Activated T-cell treated with anti-CD3 and anti-CD28 coated beads, Interleukin-2, amount 50 U/mL, for 24 hours (primary cell): Measurements from ENCODE around the gene SYNPO.
A peak's percentile ranks its signal among the peaks of the same experiment; 100 is the strongest.

Experiments used
- DNase-seq: peaks from one replicate; pipeline ENCODE4 v3.0.0-alpha.2; 2020
- H3K27ac Mint-ChIP-seq: 2 replicates; pipeline ENCODE4 v1.8.0; 2020; ENCODE audit warnings: mild to moderate bottlenecking, mixed read lengths
- H3K27me3 Mint-ChIP-seq: 2 replicates; pipeline ENCODE4 v1.8.0; 2020; ENCODE audit warnings: mixed read lengths
- H3K36me3 Mint-ChIP-seq: 2 replicates; pipeline ENCODE4 v1.8.0; 2020; ENCODE audit warnings: low read depth, mixed read lengths
- H3K4me1 Mint-ChIP-seq: 2 replicates; pipeline ENCODE4 v1.8.0; 2020; ENCODE audit warnings: low read depth, mixed read lengths
- H3K4me3 Mint-ChIP-seq: 2 replicates; pipeline ENCODE4 v1.8.0; 2020; ENCODE audit warnings: mild to moderate bottlenecking, moderate library complexity, mixed read lengths
- H3K9me3 Mint-ChIP-seq: 2 replicates; pipeline ENCODE4 v1.8.0; 2020; ENCODE audit warnings: mixed read lengths

The SYNPO gene

GRCh38 chr5:150650021-150651006, 9.9 kb downstream of the SYNPO start:
- Mint-ChIP-seq H3K27ac (no peak overlapping the region), H3K9me3 (no peaks in the 10 kb centered on the region), H3K36me3 (no peaks in the 10 kb centered on the region), H3K27me3 (no peaks in the 10 kb centered on the region), H3K4me1 (no peaks in the 10 kb centered on the region), H3K4me3 (no peak overlapping the region)
- DNase-seq = no peak

- no peak for DNase-seq
- peaks cover 2% of the 10 kb centered on the region for H3K4me1 Mint-ChIP-seq
These were observed 10.9 kb downstream of the SYNPO start for GRCh38 chr5:150651382-150651781.

GRCh38 chr5:150651924-150652671, 11.6 kb downstream of the SYNPO start:
- H3K27me3 Mint-ChIP-seq = no peaks in the 10 kb centered on the region

More at GRCh38 chr5:150651382-150651781, 10.9 kb downstream of the SYNPO start:
- H3K27me3 Mint-ChIP-seq = no peaks in the 10 kb centered on the region
- H3K4me3 Mint-ChIP-seq = no peak overlapping the region
- H3K27ac Mint-ChIP-seq = no peak overlapping the region
- H3K36me3 Mint-ChIP-seq = no peaks in the 10 kb centered on the region
- H3K9me3 Mint-ChIP-seq = no peaks in the 10 kb centered on the region

GRCh38 chr5:150653145-150653761, 12.8 kb downstream of the SYNPO start:
- Mint-ChIP-seq H3K4me1 (peaks cover 5% of the 10 kb centered on the region), H3K4me3 (no peak overlapping the region), H3K27me3 (no peaks in the 10 kb centered on the region), H3K9me3 (no peaks in the 10 kb centered on the region), H3K36me3 (no peaks in the 10 kb centered on the region), H3K27ac (no peak overlapping the region)
- DNase-seq = no peak

More at GRCh38 chr5:150651924-150652671, 11.6 kb downstream of the SYNPO start:
- Mint-ChIP-seq H3K36me3 (no peaks in the 10 kb centered on the region), H3K27ac (no peak overlapping the region), H3K4me1 (peaks cover 3% of the 10 kb centered on the region), H3K4me3 (no peak overlapping the region), H3K9me3 (no peaks in the 10 kb centered on the region)
- DNase-seq = no peak

GRCh38 chr5:150653762-150654556, 13.5 kb downstream of the SYNPO start:
- peaks cover 5% of the 10 kb centered on the region for H3K4me1 Mint-ChIP-seq
- H3K4me3 Mint-ChIP-seq = no peak overlapping the region
- no peaks in the 10 kb centered on the region for H3K27me3 Mint-ChIP-seq
- H3K36me3 Mint-ChIP-seq = no peaks in the 10 kb centered on the region
- no peak overlapping the region for H3K27ac Mint-ChIP-seq
- no peak for DNase-seq
- H3K9me3 Mint-ChIP-seq = no peaks in the 10 kb centered on the region

GRCh38 chr5:150655221-150655620, 14.8 kb downstream of the SYNPO start:
- H3K27me3 Mint-ChIP-seq = no peaks in the 10 kb centered on the region
- no peaks in the 10 kb centered on the region for H3K9me3 Mint-ChIP-seq
- no peaks in the 10 kb centered on the region for H3K36me3 Mint-ChIP-seq
- no peak overlapping the region for H3K27ac Mint-ChIP-seq
- peaks cover 5% of the 10 kb centered on the region for H3K4me1 Mint-ChIP-seq
- no peak for DNase-seq
- H3K4me3 Mint-ChIP-seq = no peak overlapping the region

GRCh38 chr5:150656191-150657132, 16.0 kb downstream of the SYNPO start:
- Mint-ChIP-seq H3K4me3 (peak overlapping the region; percentile 67), H3K27ac (peak overlapping the region; percentile 72), H3K27me3 (no peaks in the 10 kb centered on the region), H3K4me1 (peaks cover 5% of the 10 kb centered on the region), H3K9me3 (no peaks in the 10 kb centered on the region), H3K36me3 (no peaks in the 10 kb centered on the region)
- DNase-seq = peak; percentile 82

- no peak overlapping the region for H3K4me3 Mint-ChIP-seq
- DNase-seq = no peak
- H3K4me1 Mint-ChIP-seq = peaks cover 5% of the 10 kb centered on the region
- H3K36me3 Mint-ChIP-seq = no peaks in the 10 kb centered on the region
- no peaks in the 10 kb centered on the region for H3K9me3 Mint-ChIP-seq
- H3K27me3 Mint-ChIP-seq = no peaks in the 10 kb centered on the region
- H3K27ac Mint-ChIP-seq = no peak overlapping the region
These were observed 17.7 kb downstream of the SYNPO start for GRCh38 chr5:150658121-150658520.

- peak; percentile 11 for DNase-seq
- Mint-ChIP-seq H3K27me3 (no peaks in the 10 kb centered on the region), H3K4me3 (no peak overlapping the region), H3K9me3 (no peaks in the 10 kb centered on the region), H3K36me3 (no peaks in the 10 kb centered on the region), H3K27ac (no peak overlapping the region), H3K4me1 (peaks cover 5% of the 10 kb centered on the region)
These were observed 18.3 kb downstream of the SYNPO start for GRCh38 chr5:150658699-150659265.

- DNase-seq = peak; percentile 24
- H3K27ac Mint-ChIP-seq = no peak overlapping the region
- peaks cover 3% of the 10 kb centered on the region for H3K27me3 Mint-ChIP-seq
- H3K9me3 Mint-ChIP-seq = no peaks in the 10 kb centered on the region
- no peaks in the 10 kb centered on the region for H3K36me3 Mint-ChIP-seq
- H3K4me3 Mint-ChIP-seq = no peak overlapping the region
- H3K4me1 Mint-ChIP-seq = peaks cover 5% of the 10 kb centered on the region
These were observed 19.1 kb downstream of the SYNPO start for GRCh38 chr5:150659360-150660107.

- Mint-ChIP-seq H3K36me3 (no peaks in the 10 kb centered on the region), H3K9me3 (no peaks in the 10 kb centered on the region), H3K27me3 (peaks cover 7% of the 10 kb centered on the region), H3K27ac (no peak overlapping the region), H3K4me1 (peaks cover 5% of the 10 kb centered on the region), H3K4me3 (no peak overlapping the region)
- no peak for DNase-seq
These were observed 19.8 kb downstream of the SYNPO start for GRCh38 chr5:150660108-150660831.

GRCh38 chr5:150661086-150661485, 20.6 kb downstream of the SYNPO start, which contains the start of gene MYOZ3:
Gene MYOZ3 (plus strand): TSS chr5:150661251. CDS start chr5:150662942, 1,691 bp downstream.
- Mint-ChIP-seq H3K9me3 (no peaks in the 10 kb centered on the region), H3K4me3 (no peak within 1 kb of the TSS), H3K4me1 (peaks cover 3% of the 10 kb centered on the region), H3K36me3 (no peaks in the 10 kb centered on the region), H3K27ac (no peak within 1 kb of the TSS), H3K27me3 (peaks cover 7% of the 10 kb centered on the region)
- no peak for DNase-seq
